Skeletal muscle tissue (tissue), 4 donors: Measurements from ENCODE around the gene CD4. TPM values are rescaled to one million over a fixed set of nuclear protein-coding genes. Genes with fewer than 3 reads are reported as not detected.

Experiments
- H3K27ac ChIP-seq: one replicate; pipeline ENCODE4 v1.7.0; 2013; ENCODE audit warnings: mild to moderate bottlenecking, low read depth, low read length, inconsistent platforms
- H3K27me3 ChIP-seq, 3 donors: one replicate each; pipeline ENCODE4 v1.7.0; 2013; ENCODE audit warnings: low read length in 3 of 3; ENCODE audit not compliant: control insufficient read depth in 3 of 3, insufficient read depth in 3 of 3
- H3K36me3 ChIP-seq, 3 donors: one replicate each; pipeline ENCODE4 v1.7.0; 2013; ENCODE audit warnings: low read length in 3 of 3; ENCODE audit not compliant: control insufficient read depth in 3 of 3, insufficient read depth in 3 of 3
- H3K4me1 ChIP-seq, 3 donors: one replicate each; pipeline ENCODE4 v1.7.0; 2013; ENCODE audit warnings: low read length in 3 of 3, mild to moderate bottlenecking in 3 of 3; ENCODE audit not compliant: control insufficient read depth in 3 of 3, insufficient read depth in 3 of 3
- H3K4me3 ChIP-seq, 3 donors: one replicate each; pipeline ENCODE4 v1.7.0; 2013; ENCODE audit warnings: low read length in 3 of 3
- H3K9ac ChIP-seq, 3 donors: one replicate each; pipeline ENCODE4 v1.7.0; 2013; ENCODE audit warnings: low read length in 3 of 3, mild to moderate bottlenecking in 3 of 3, moderate library complexity in 2 of 3, low read depth in 1 of 3
- H3K9me3 ChIP-seq, 3 donors: one replicate each; pipeline ENCODE4 v1.7.0; 2013; ENCODE audit warnings: low read length in 3 of 3; ENCODE audit not compliant: control insufficient read depth in 3 of 3
- total RNA-seq: library from RNA; depleted of rRNA; stranded (reverse); fragments of >200 nt; gene quantifications from one replicate; pipeline ENCODE4 v1.2.3, GENCODE V29; 2014
- donor health status: Osteomylitis.

The CD4 gene
- total RNA-seq, 1 donor from 2014 or later = 6.8 TPM

GRCh38 chr12:6770094-6770493 lies 19.2 kb upstream of the CD4 start:
- Histone ChIP-seq H3K36me3 (peaks cover 0 to 7% (median 2%) of the 10 kb centered on the region in 3 donors), H3K27me3 (peaks cover 0 to 5% (median 0%) of the 10 kb centered on the region in 3 donors), H3K27ac (no peak overlapping the region), H3K9me3 (no peaks in the 10 kb centered on the region), H3K4me1 (peaks cover 28 to 40% (median 31%) of the 10 kb centered on the region in 3 donors), H3K9ac (no peak overlapping the region), H3K4me3 (no peak overlapping the region)

- peaks cover 23 to 35% (median 26%) of the 10 kb centered on the region in 3 donors for H3K4me1 ChIP-seq
- H3K4me3 ChIP-seq = no peak overlapping the region
- no peaks in the 10 kb centered on the region for H3K9me3 ChIP-seq
- H3K9ac ChIP-seq = no peak overlapping the region
- H3K27ac ChIP-seq = no peak overlapping the region
- H3K36me3 ChIP-seq = peaks cover 0 to 7% (median 2%) of the 10 kb centered on the region in 3 donors
- H3K27me3 ChIP-seq = peaks cover 0 to 3% (median 0%) of the 10 kb centered on the region in 3 donors
These were observed 18.7 kb upstream of the CD4 start for GRCh38 chr12:6770600-6770999.

- H3K4me3 ChIP-seq = no peak overlapping the region
- H3K4me1 ChIP-seq = peaks cover 22 to 31% (median 22%) of the 10 kb centered on the region in 3 donors
- no peaks in the 10 kb centered on the region for H3K27me3 ChIP-seq
- H3K27ac ChIP-seq = no peak overlapping the region
- no peak overlapping the region for H3K9ac ChIP-seq
- H3K36me3 ChIP-seq = peaks cover 0 to 7% (median 2%) of the 10 kb centered on the region in 3 donors
- no peaks in the 10 kb centered on the region for H3K9me3 ChIP-seq
These were observed 18.2 kb upstream of the CD4 start for GRCh38 chr12:6771091-6771495.

- H3K9ac ChIP-seq = no peak overlapping the region
- no peak overlapping the region for H3K27ac ChIP-seq
- H3K4me3 ChIP-seq = no peak overlapping the region
- H3K36me3 ChIP-seq = peaks cover 0 to 7% (median 2%) of the 10 kb centered on the region in 3 donors
- H3K9me3 ChIP-seq = no peaks in the 10 kb centered on the region
- peaks cover 22 to 31% (median 22%) of the 10 kb centered on the region in 3 donors for H3K4me1 ChIP-seq
- no peaks in the 10 kb centered on the region for H3K27me3 ChIP-seq
These were observed 17.6 kb upstream of the CD4 start for GRCh38 chr12:6771509-6772330.

GRCh38 chr12:6772331-6772695 lies 17.0 kb upstream of the CD4 start, which contains the start of gene LAG3:
Gene LAG3 (plus strand): TSS chr12:6772520. CDS start chr12:6772853, 333 bp downstream.
- no peak within 1 kb of the TSS for H3K4me3 ChIP-seq

GRCh38 chr12:6772726-6773589 lies 16.4 kb upstream of the CD4 start:
- Histone ChIP-seq H3K36me3 (peaks cover 0 to 7% (median 2%) of the 10 kb centered on the region in 3 donors), H3K9me3 (no peaks in the 10 kb centered on the region), H3K9ac (no peak overlapping the region), H3K4me1 (peaks cover 19 to 29% (median 23%) of the 10 kb centered on the region in 3 donors), H3K27me3 (no peaks in the 10 kb centered on the region), H3K27ac (no peak overlapping the region), H3K4me3 (no peak overlapping the region)

More at GRCh38 chr12:6772331-6772695, 17.0 kb upstream of the CD4 start, which contains the start of gene LAG3:
- Histone ChIP-seq H3K36me3 (peaks cover 0 to 7% (median 2%) of the 10 kb centered on the region in 3 donors), H3K4me1 (peaks cover 22 to 31% (median 22%) of the 10 kb centered on the region in 3 donors), H3K9ac (no peak within 1 kb of the TSS), H3K27ac (no peak within 1 kb of the TSS), H3K27me3 (no peaks in the 10 kb centered on the region), H3K9me3 (no peaks in the 10 kb centered on the region)

GRCh38 chr12:6773590-6774351 lies 15.6 kb upstream of the CD4 start:
- no peaks in the 10 kb centered on the region for H3K9me3 ChIP-seq
- no peak overlapping the region for H3K27ac ChIP-seq
- H3K27me3 ChIP-seq = no peaks in the 10 kb centered on the region
- H3K9ac ChIP-seq = no peak overlapping the region
- H3K4me1 ChIP-seq = peaks cover 19 to 29% (median 23%) of the 10 kb centered on the region in 3 donors
- H3K4me3 ChIP-seq = no peak overlapping the region
- H3K36me3 ChIP-seq = peaks cover 0 to 7% (median 2%) of the 10 kb centered on the region in 3 donors

- Histone ChIP-seq H3K36me3 (peaks cover 0 to 7% (median 2%) of the 10 kb centered on the region in 3 donors), H3K27me3 (no peaks in the 10 kb centered on the region), H3K9ac (no peak overlapping the region), H3K4me3 (no peak overlapping the region), H3K4me1 (peaks cover 19 to 26% (median 22%) of the 10 kb centered on the region in 3 donors), H3K9me3 (no peaks in the 10 kb centered on the region), H3K27ac (no peak overlapping the region)
These were observed 14.7 kb upstream of the CD4 start for GRCh38 chr12:6774499-6775062.
